Amniotic epithelial cell (primary cell): ENCODE data around the gene ETS1.

Experiments
- DNase-seq: peaks from one replicate; pipeline ENCODE4 v3.0.0-alpha.2; 2010; ENCODE audit warnings: low read depth

Gene ETS1

GRCh38 chr11:128567130-128567529 lies 20.2 kb downstream of the ETS1 start:
- no peak for DNase-seq

GRCh38 chr11:128565881-128566280 lies 21.5 kb downstream of the ETS1 start:
- DNase-seq: peak; percentile 84

- no peak for DNase-seq
Measured at GRCh38 chr11:128564642-128565245, 22.6 kb downstream of the ETS1 start.

GRCh38 chr11:128563942-128564641 lies 23.3 kb downstream of the ETS1 start:
- no peak for DNase-seq

- no peak for DNase-seq
Measured at GRCh38 chr11:128563308-128563707, 24.1 kb downstream of the ETS1 start.

GRCh38 chr11:128559496-128560103 lies 27.8 kb downstream of the ETS1 start:
- peak; percentile 13 for DNase-seq

GRCh38 chr11:128555606-128556005 lies 31.8 kb downstream of the ETS1 start:
- peak; percentile 42 for DNase-seq

- DNase-seq: peak; percentile 87
Measured at GRCh38 chr11:128553662-128554362, 33.5 kb downstream of the ETS1 start.

GRCh38 chr11:128552783-128553661 lies 34.3 kb downstream of the ETS1 start:
- DNase-seq: peak; percentile 86

GRCh38 chr11:128551611-128552335 lies 35.6 kb downstream of the ETS1 start:
- no peak for DNase-seq

GRCh38 chr11:128551058-128551457 lies 36.3 kb downstream of the ETS1 start:
- DNase-seq: no peak

- no peak for DNase-seq
Measured at GRCh38 chr11:128550261-128550821, 37.0 kb downstream of the ETS1 start.

- DNase-seq: no peak
Measured at GRCh38 chr11:128549256-128549944, 38.0 kb downstream of the ETS1 start.

- peak; percentile 44 for DNase-seq
Measured at GRCh38 chr11:128548649-128549255, 38.6 kb downstream of the ETS1 start.

GRCh38 chr11:128547946-128548648 lies 39.3 kb downstream of the ETS1 start:
- no peak for DNase-seq

- no peak for DNase-seq
Measured at GRCh38 chr11:128546916-128547315, 40.4 kb downstream of the ETS1 start.

- peak; percentile 59 for DNase-seq
Measured at GRCh38 chr11:128544471-128545051, 42.8 kb downstream of the ETS1 start.

GRCh38 chr11:128540469-128540868 lies 46.9 kb downstream of the ETS1 start:
- DNase-seq: no peak

GRCh38 chr11:128536506-128536905 lies 50.9 kb downstream of the ETS1 start:
- no peak for DNase-seq
